Hematopoietic multipotent progenitor cell (in vitro differentiated cells): ENCODE data around the gene TBKBP1. TPM values are rescaled to one million over a fixed set of nuclear protein-coding genes. Genes with fewer than 3 reads are reported as not detected.

ENCODE experiments used
- DNase-seq, 3 donors: peaks; one replicate each; pipeline ENCODE4 v3.0.0-alpha.2; 2011 to 2015; ENCODE audit warnings: low read depth in 2 of 3, low spot score in 2 of 3
- total RNA-seq: library from RNA; depleted of rRNA; stranded (reverse); fragments of >200 nt; gene quantifications from one replicate; pipeline ENCODE4 v1.2.3, GENCODE V29; 2012

TBKBP1 gene
- 9.4 TPM for total RNA-seq

GRCh38 chr17:47693731-47694580, at the start of gene TBKBP1:
Gene TBKBP1 (plus strand): TSS chr17:47694161. CDS start chr17:47696113, 1,952 bp downstream.
- peak in 2 of 3 donors; percentile 80 to 82 for DNase-seq

- no peak for DNase-seq
Observed at GRCh38 chr17:47644324-47644723, 49.6 kb upstream of the TBKBP1 start.

- peak; percentile 96 to 100 (median 100) for DNase-seq
Observed at GRCh38 chr17:47649153-47649971, 44.6 kb upstream of the TBKBP1 start, which contains the start of gene KPNB1. Gene KPNB1 (plus strand): TSS chr17:47649919. CDS start chr17:47650245, 326 bp downstream.

- DNase-seq, result peak in 2 of 3 donors; percentile 43 to 68
Observed at GRCh38 chr17:47649972-47650524, 43.9 kb upstream of the TBKBP1 start.

- DNase-seq, result peak; percentile 72 to 95 (median 95)
Observed at GRCh38 chr17:47650525-47651522, 43.1 kb upstream of the TBKBP1 start.

GRCh38 chr17:47651704-47652103, 42.3 kb upstream of the TBKBP1 start:
- DNase-seq, result no peak

- DNase-seq, result no peak
Observed at GRCh38 chr17:47652570-47652969, 41.4 kb upstream of the TBKBP1 start.

- no peak for DNase-seq
Observed at GRCh38 chr17:47653442-47653841, 40.5 kb upstream of the TBKBP1 start.

GRCh38 chr17:47654991-47655390, 39.0 kb upstream of the TBKBP1 start:
- no peak for DNase-seq

GRCh38 chr17:47660064-47660492, 33.9 kb upstream of the TBKBP1 start:
- DNase-seq, result peak; percentile 23 to 72 (median 50)

GRCh38 chr17:47663912-47664623, 29.9 kb upstream of the TBKBP1 start:
- DNase-seq, result peak; percentile 53 to 77 (median 60)

- no peak for DNase-seq
Observed at GRCh38 chr17:47664624-47664941, 29.4 kb upstream of the TBKBP1 start.

GRCh38 chr17:47665655-47666054, 28.3 kb upstream of the TBKBP1 start:
- DNase-seq, result no peak

GRCh38 chr17:47669081-47669480, 24.9 kb upstream of the TBKBP1 start:
- no peak for DNase-seq

GRCh38 chr17:47670064-47670463, 23.9 kb upstream of the TBKBP1 start:
- peak in 1 of 3 donors; percentile 63 for DNase-seq

GRCh38 chr17:47674499-47674898, 19.5 kb upstream of the TBKBP1 start:
- no peak for DNase-seq

- no peak for DNase-seq
Observed at GRCh38 chr17:47675380-47676198, 18.4 kb upstream of the TBKBP1 start.

GRCh38 chr17:47676199-47676472, 17.8 kb upstream of the TBKBP1 start:
- DNase-seq, result no peak
